HG03060 (cell line): Measurements from ENCODE around the gene LCE3A.
"Not testable (repeated sequence)": the region's sequence is repeated elsewhere in the genome, so short reads cannot be mapped to it uniquely, and the experiment has no call there.

Source experiments
- ATAC-seq: cut with Tn5 transposase; IDR thresholded peaks from one replicate; pipeline ENCODE4 v1.9.1; 2021; ENCODE audit warnings: low read depth, moderate number of reproducible peaks; ENCODE audit not compliant: unreplicated experiment

Gene LCE3A

DNA sequence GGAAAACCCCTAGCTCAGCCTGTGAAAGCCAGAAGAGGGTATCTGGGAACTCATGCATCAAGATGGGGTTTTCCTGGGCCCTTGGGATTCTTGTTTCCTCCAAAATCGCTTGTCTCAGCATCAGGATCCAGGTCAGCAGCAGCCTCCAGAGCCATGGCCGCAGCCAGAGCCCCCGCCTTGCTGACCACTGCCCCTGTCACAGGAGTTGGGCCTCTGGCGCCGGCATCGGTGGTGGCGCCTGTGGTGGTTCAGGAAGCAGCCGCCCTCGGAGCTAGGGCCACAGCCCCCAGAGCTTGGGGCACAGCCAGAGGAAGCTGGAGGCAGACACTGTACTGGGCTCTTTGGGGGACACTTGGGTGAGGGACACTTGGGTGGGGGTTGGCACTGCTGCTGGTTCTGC lies 43.4 kb downstream of the LCE3A start:
- not testable (repeated sequence) for ATAC-seq

DNA sequence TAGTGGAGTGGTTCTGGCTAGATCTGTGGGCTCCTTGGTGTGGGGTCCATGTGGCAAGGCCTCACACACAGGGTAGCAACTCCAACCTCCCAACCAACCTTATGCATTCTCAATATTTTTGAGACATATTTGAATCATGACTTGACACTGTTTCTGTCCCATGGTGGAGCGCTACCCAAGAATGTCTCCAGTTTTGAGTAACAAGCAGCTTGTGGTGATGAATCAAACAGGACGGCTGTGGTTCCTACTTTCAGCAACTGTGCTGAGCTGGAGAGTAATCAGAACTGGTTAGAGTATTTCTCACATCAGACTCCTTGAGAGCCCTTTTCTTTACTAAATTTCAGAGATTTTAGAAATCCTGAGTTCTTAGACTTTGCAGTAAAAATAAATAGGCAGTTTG lies 45.7 kb downstream of the LCE3A start:
- ATAC-seq, result no peak
